T-helper 1 cell treated with Interleukin-12 subunit alpha and Interleukin-12 subunit beta and Interleukin-4 antibody, amounts not matched to agents 30 ng/mL and 1 ng/mL, for 36 hours (primary cell): Measurements from ENCODE around the gene FRMD4A. TPM values are rescaled to one million over a fixed set of nuclear protein-coding genes. Genes with fewer than 3 reads are reported as not detected.

ENCODE experiments used
- intact Hi-C: fragments of 100-400 bp; cut with micrococcal nuclease; formaldehyde crosslinking; loops from one replicate; pipeline ENCODE4 v1.15.1; 2024
- total RNA-seq: library from RNA; stranded (reverse); gene quantifications from 2 replicates; pipeline ENCODE4 v1.2.3, GENCODE V29; 2022

The FRMD4A gene
- total RNA-seq, 1 donor from 2014 or later: 0.02 TPM

DNA sequence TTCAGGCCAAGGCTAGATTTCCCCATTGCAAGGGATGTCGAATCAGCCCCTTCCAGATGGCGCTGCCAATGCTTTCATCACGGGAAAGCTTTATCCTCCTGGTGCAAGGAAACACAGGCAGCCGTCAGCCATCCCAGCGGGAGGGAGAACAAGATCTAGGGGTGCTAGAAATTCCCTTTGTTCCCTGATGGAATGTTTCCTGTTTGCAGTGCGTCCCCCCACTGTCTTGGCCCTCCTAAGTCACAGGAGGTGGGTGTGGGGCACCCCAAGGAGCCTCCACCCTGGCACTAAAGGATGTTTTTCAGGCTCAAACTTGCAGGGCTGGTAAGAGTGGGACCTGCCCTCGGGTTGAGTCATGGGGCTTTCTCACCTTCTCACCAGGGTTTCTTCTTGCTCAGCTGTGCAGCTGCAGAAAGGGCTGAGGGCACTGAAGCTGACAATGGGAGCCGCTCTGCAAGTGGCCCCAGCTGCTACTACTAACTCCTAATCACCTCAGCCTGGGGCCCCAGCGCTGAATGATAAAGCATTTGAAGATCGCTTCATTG, 640.4 kb downstream of the FRMD4A start:
- intact Hi-C loops: no loop called here

DNA sequence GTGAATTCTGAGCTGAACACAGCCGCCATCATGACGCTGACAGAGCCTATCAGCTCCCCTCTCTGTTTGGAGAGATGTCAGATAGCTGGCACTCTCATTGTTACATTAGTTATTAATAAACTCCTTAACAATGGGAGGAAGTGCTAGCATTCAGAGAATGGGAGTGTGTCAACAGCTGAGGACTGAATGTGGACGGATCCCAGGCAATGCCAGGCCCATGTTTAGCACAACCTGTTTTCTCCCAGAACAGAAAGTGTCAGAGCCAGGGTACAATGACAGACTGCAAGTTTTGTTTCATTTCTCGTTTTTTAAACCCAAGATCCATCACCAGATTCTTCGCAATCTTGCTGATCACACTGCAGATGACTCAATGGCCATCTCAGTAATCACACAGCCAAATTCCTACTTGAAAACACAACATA, 644.4 kb downstream of the FRMD4A start:
- intact Hi-C loops: no loop called here

- intact Hi-C loops: no loop called here
Measured at GRCh38 chr10:13685885-13686284, 644.8 kb downstream of the FRMD4A start.

GRCh38 chr10:13684806-13685482, 645.8 kb downstream of the FRMD4A start:
- intact Hi-C loops: no loop called here

DNA sequence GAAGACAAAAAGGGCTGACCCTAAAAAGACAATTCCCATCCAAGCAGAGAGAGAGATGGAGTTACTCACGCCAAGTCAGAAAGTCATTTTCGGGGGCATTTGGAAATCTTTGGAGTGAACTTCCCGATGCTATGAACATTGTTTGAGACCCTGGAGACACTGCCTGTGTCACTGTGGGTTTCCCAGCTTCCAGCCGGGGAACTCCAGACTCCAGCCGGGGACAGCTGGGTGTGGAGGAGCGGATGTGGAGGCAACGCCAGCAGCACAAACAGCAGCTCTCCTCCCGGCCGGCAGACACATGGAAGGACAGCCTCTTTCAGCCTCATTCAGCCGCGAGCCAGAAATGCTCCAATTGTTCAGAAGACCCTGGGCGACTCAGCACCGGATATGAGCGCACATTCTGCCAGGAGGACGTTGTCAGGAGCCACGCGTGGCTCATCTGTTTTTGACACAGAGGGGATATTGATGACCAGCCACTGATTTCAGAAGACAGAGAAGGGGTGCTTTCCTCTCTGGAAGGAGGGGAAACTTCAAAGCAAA, 646.4 kb downstream of the FRMD4A start:
- intact Hi-C loops: no loop called here

GRCh38 chr10:13683017-13683416, 647.7 kb downstream of the FRMD4A start:
- intact Hi-C loops: no loop called here

GRCh38 chr10:13681960-13682359, 648.8 kb downstream of the FRMD4A start:
- intact Hi-C loops: no loop called here

DNA sequence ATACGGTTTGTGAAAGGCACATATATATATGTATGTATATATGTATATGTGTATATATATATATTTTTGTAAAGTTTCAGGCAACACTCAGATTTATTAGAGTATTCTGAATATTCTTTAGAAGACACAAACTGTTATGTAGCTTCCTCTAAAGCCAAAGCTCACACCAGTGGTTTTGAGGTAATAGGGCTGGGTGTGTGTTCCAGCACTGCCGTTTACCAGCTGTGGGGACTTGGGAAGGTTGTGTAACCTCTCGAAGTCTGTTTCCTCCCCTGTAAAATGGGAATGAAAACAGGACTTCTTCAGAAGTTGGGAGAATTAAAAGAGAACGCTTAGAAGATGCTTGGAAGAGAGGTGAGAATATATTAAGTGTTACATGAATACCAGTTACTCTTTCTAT, 649.2 kb downstream of the FRMD4A start:
- intact Hi-C loops: no loop called here

GRCh38 chr10:13681095-13681494, 649.6 kb downstream of the FRMD4A start:
- intact Hi-C loops: no loop called here

- intact Hi-C loops: no loop called here
Measured at GRCh38 chr10:13678101-13678843, 652.5 kb downstream of the FRMD4A start.

DNA sequence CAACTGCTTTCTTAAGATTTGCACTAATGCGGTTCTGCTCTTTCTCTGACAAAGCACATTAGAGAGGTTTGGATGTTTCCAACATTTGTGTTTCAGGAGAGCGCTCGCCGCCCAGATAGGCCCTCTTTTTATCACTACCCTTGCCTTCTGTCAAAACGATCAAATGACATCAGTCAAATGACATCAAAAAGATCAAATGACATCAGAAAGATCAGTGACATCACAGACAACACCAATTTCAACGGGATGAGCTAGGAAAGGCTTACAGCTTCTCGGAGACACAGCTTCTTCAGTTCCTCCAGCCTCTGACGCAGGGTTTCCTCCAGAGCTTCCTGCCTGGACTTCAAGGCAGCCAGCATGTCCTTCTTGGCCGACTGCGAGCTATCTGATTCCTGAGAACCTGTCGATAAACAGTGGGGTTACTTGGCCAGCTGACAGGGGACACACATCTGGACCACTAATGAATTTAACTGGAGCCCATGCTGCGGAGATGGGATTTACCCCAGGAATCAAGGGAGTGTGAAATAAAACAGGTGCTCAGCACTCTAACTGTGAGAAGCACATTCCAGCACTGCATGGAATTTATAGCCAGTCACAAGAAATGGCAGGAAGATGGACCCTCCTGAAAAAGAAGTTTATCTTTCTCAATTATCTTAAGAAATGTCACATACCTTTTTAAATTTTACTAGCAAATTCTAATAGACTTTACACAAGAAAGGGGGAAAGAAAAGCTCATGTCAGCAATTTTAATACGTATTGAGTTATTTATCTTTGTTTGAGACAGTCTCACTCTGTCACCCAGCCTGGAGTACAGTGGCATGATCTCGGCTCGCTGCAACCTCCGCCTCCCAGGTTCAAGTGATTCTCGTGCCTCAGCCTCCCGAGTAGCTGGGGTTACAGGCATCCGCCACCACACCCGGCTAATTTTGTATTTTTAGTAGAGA, 655.8 kb downstream of the FRMD4A start:
- intact Hi-C loops: no loop called here

- intact Hi-C loops: no loop called here
Measured at GRCh38 chr10:13673156-13673555, 657.6 kb downstream of the FRMD4A start.

DNA sequence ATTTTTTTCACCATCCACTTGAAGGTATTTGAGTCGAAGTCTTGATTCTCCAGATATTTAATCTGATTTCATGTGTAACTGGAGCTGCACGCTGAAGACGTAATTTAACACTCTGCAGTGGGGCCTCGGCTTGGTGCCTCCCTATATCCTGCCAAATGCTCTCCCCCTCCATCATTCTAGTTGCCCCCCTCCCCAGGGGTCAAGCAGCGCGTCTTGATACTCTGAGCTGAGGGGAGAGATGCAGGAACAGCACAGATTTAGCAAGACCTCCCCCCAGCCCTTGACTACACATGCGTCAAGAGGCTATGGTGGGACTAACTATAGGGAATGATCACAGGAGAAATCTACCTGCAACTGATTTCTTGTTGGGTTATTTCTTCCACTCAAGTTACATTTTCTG, 658.2 kb downstream of the FRMD4A start:
- intact Hi-C loops: no loop called here

- intact Hi-C loops: no loop called here
Measured at GRCh38 chr10:13671904-13672303, 658.8 kb downstream of the FRMD4A start.

DNA sequence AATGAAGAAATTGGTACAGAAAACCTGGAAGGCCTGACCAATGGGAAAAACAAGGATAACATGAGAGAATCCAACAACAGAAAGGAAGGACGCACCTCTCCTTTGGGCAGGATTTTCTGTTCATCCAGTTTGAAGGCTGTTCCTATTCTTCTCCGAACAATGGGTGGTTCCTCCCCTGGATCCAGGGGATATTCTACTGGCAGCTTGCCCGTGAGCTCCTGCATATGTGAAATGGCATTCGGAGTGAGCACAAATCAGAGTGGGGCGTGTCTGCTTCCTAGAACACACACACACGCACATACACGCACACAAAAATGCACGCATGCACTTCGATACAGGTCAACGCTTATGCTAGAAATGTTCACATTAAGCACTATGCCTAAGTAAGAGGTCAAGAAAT, 660.4 kb downstream of the FRMD4A start:
- intact Hi-C loops: no loop called here

DNA sequence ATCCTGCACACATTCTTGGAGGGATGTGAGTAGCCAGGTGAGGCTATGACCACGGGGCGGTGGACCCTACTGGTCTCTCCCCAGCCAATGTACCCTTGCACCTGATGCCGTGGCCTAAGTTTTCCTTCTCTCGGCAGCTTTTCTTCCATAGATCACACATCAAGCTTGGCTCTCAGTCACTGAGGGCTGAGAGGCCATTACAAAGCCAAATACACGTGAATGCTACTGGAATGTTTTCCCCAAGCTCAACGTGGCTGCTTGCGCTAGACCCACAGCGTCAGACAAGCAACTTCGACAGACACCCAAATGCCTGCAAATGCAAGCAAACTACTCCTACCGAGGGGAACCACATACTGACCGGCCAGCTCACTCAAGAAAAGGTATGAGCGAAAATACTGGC, 660.8 kb downstream of the FRMD4A start:
- intact Hi-C loops: no loop called here

DNA sequence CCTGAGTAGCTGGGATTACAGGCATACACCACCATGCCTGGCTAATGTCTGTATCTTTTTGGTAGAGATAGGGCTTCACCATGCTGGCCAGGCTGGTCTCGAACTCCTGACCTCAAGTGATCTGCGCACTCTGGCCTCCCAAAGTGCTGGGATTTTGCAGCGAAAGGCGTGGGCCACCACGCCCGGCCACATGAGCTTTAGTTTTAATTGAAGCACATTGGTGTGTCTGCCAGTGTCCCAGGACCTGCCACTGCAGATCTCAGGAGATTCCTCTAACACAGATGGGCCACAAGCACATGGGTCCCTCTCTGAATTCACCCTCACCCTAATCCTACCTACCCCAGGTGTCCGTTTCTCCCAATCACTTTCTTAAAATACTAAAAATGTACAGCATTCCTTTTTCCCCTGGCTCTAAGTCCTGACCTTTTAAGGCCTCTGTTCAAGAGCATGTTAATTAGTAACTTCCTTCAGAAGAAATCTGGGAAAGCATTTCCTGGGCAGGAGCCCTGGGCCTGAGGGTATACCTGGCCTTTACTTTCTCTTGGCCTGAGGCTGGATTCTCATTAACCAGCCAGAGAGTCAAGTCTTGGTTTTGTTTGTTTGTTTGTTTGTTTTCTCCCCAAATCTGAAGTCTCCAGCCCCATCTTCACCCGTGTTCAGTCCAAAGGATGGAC, 661.4 kb downstream of the FRMD4A start:
- intact Hi-C loops: no loop called here

DNA sequence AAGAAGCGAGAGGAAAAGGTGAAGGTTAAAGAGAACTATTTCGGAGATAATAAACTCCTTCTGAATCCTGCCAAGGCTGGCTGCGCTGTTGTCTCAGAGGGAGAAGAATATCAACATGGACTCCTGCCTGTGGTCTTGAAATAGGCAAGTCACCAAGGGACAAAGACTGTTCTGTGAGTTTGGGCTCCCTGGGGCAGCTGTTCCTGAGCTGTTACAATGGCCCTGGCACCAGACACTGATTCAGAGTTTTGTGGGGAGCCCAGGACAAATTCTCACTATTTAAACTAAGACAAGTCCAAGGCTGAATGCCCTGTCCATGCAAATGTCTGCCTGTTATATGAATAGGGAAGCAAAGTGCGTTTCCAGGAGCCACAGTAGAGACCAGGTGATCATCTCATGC, 662.6 kb downstream of the FRMD4A start:
- intact Hi-C loops: no loop called here

- intact Hi-C loops: no loop called here
Measured at GRCh38 chr10:13665516-13666262, 665.0 kb downstream of the FRMD4A start.

GRCh38 chr10:13661256-13661655, 669.5 kb downstream of the FRMD4A start:
- intact Hi-C loops: loop anchor here (2.0 to 5.0 kb wide), 2 partner anchors 74 to 526 kb away; partner anchors contain the start of gene PRPF18
